Measurements from ENCODE around the gene DDX18. TPM values are rescaled to one million over a fixed set of nuclear protein-coding genes. Genes with fewer than 3 reads are reported as not detected.

The DDX18 gene
- total RNA-seq, 2 experiments from 2014 or later = 159 TPM

GRCh38 chr2:117832905-117833613 lies 18.6 kb downstream of the DDX18 start:
- POLR2A ChIA-PET = no interaction called here
- CTCF ChIA-PET = no interaction called here

GRCh38 chr2:117833911-117834310 lies 19.4 kb downstream of the DDX18 start:
- CTCF ChIA-PET = no interaction called here
- POLR2A ChIA-PET = no interaction called here

- POLR2A ChIA-PET = no interaction called here
- CTCF ChIA-PET = no interaction called here
Measured at GRCh38 chr2:117834992-117835391, 20.5 kb downstream of the DDX18 start.

DNA sequence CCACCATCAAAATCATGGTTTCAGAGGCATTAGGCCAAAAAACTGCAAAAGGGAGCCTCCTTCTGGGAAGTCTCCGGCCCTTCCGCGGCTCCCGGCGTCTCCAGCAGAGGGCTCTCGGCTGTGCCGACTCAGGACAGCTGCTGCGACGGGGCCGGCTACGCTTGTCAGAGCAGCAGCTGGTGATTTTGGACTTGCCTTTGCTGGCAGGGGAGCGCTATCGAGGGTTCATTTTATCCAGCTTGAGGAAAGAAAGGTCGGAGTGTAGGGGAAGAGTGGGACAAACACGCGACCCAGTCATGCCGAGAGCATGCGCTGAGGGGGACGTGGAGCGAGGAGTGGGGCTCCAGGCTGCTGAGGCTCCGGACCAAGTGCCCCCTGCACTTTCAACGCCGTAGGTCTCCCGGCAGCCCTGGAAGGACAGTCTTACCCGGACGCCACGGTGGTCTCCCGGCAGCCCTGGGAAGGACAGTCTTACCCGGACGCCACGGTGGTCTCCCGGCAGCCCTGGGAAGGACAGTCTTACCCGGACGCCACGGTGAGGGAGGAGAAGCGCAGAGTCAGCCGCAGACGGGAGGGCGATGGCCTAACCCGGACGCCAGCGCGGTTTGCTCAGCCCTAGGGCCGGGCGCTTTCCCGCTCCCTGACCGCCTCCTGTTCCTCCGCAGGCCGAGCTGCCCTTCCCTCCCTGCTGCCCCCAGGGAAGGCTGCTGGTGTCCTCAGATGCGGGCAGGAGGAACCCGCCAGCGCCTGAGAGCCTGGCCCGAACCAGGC lies 21.7 kb downstream of the DDX18 start:
- ChIA-PET CTCF (interaction anchor here (0.8 to 0.9 kb wide), 2 partner anchors 17 to 21 kb away, joined by 3 read pairs; partner anchors contain the start of gene DDX18), POLR2A (no interaction called here)

DNA sequence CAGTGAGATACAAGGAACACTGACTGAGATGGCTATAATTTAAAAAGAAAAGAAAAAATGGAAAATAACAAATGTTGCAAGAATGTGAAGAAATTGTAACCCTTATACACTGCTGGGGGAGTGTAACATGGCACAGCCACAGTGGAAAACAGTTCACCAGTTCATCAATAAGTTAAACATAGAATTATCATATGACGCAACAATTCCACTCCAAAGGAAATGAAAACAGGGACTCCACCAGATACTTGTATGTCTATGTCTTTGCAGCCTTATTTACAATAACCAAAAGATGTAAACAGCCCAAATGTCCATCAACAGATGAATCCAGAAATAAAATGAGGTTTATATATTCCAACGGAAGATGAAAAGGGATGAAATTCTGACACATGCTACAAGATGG lies 30.8 kb downstream of the DDX18 start:
- CTCF ChIA-PET = no interaction called here
- POLR2A ChIA-PET = no interaction called here

DNA sequence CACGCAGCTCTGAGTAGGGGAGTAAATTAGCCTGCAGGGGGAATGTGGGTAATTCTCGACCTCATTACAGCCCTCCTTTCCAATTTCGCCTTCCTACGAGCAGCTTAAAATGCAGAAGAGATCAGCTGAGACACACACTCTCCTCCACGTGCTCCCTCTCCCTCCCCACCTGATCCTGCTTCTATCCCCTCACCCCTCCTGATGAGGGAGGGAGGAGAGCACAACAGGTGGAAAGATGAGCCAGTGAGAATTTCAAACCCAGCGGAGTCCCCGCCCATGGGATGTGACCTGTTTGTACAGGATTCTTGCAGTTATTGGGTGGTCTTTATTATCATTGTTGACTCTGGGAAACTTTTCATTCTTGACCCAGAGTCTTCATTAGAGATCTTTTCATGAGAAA lies 35.5 kb downstream of the DDX18 start:
- ChIA-PET POLR2A (no interaction called here), CTCF (no interaction called here)

- POLR2A ChIA-PET = no interaction called here
- CTCF ChIA-PET = no interaction called here
Measured at GRCh38 chr2:117850461-117850860, 36.0 kb downstream of the DDX18 start.

GRCh38 chr2:117851969-117852368 lies 37.5 kb downstream of the DDX18 start:
- POLR2A ChIA-PET = no interaction called here
- CTCF ChIA-PET = no interaction called here

DNA sequence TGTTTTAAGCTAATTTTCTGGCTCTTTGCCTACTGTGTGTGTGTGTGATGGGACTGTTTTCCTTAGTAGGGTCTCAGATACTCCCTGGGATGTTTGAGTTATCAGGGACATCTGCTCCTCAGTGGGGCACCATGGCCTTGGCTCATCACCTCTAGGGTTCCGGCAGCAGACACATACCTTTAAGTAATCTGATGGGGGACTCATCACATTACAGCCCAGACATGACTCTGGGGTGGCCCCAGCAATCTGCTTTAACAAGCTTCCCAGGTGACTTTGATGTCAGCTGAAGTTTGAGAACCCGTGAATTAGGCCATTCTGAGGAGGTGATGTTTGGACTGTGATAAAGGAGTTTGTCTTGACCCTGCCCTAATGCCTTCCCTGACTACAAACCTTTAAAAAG lies 38.8 kb downstream of the DDX18 start:
- CTCF ChIA-PET = interaction anchor here (1.1 kb wide), 1 partner anchor 18 kb away, joined by 3 read pairs; no protein-coding TSS in a partner anchor
- POLR2A ChIA-PET = no interaction called here

DNA sequence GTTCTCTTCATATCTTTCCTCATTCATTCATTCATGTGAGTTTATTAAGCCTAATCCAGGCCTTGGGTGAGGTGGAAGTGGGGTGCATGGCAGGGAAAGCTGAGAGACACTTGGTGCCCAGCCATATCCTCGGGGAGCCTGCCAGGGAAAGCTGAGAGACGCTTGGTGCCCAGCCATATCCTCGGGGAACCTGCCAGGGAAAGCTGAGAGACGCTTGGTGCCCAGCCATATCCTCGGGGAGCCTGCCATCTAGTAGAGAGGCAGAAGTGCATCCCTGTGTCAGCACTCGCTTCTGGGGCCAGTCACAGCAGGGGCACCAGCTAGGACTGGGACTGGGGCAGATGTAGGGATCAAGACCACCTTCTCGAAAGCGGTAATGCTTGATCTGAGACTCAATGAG lies 39.4 kb downstream of the DDX18 start:
- ChIA-PET POLR2A (no interaction called here), CTCF (no interaction called here)

- ChIA-PET POLR2A (no interaction called here), CTCF (no interaction called here)
Measured at GRCh38 chr2:117854610-117855009, 40.1 kb downstream of the DDX18 start.

- CTCF ChIA-PET = no interaction called here
Measured at GRCh38 chr2:117855886-117856285, 41.4 kb downstream of the DDX18 start.

GRCh38 chr2:117856415-117857210 lies 42.1 kb downstream of the DDX18 start:
- POLR2A ChIA-PET = no interaction called here
- CTCF ChIA-PET = no interaction called here

More at GRCh38 chr2:117855886-117856285, 41.4 kb downstream of the DDX18 start:
- POLR2A ChIA-PET = no interaction called here

DNA sequence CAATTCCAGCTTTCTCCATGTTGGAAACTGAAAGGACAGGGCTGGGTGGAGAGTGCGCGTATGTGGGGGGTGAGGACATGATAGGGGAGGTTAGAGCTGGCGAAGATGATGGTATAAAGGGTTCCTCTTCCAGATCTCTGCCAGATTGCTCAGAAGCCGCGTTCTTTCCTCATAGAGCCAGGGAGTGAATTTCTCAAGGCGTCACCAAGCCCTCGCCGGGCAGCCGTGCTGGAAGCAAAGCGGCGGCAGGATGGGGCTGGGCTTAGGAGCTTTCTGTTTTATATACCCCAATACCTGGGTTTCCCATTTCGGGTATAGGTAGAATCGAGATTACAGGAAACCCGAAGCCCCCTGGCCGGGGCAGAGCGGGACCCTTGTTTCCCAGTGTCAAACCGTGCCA lies 43.8 kb downstream of the DDX18 start:
- CTCF ChIA-PET = no interaction called here
- POLR2A ChIA-PET = no interaction called here

- CTCF ChIA-PET = no interaction called here
- POLR2A ChIA-PET = no interaction called here
Measured at GRCh38 chr2:117858892-117859531, 44.5 kb downstream of the DDX18 start.

DNA sequence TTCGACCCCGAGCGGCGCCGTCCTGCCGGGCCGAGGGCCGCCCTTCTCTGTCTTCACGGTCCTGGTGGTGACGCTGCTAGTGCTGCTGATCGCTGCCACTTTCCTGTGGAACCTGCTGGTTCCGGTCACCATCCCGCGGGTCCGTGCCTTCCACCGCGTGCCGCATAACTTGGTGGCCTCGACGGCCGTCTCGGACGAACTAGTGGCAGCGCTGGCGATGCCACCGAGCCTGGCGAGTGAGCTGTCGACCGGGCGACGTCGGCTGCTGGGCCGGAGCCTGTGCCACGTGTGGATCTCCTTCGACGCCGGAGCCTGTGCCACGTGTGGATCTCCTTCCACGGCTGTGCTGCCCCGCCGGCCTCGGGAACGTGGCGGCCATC lies 45.0 kb downstream of the DDX18 start:
- ChIA-PET POLR2A (no interaction called here), CTCF (no interaction called here)

- ChIA-PET POLR2A (no interaction called here), CTCF (no interaction called here)
Measured at GRCh38 chr2:117859924-117860647, 45.6 kb downstream of the DDX18 start.

DNA sequence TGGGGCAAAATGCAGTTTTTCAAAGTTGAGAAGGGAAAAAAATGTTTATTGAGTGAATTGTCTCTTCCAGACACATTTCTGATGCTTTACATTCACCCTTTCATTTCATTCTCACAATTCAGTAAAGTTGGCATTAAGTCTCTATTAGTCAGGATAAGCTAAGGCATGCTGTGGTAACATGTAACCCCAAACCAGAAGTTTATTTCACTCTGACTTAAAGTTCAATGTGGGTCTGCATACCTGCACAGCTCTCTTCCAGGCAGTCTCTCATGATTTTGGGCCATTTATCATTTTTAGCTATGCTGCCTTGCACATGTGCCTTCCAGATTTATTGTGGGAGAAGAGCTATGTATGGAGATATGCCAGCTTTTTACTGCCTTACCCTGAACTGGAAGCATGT lies 48.0 kb downstream of the DDX18 start:
- ChIA-PET CTCF (no interaction called here), POLR2A (no interaction called here)

DNA sequence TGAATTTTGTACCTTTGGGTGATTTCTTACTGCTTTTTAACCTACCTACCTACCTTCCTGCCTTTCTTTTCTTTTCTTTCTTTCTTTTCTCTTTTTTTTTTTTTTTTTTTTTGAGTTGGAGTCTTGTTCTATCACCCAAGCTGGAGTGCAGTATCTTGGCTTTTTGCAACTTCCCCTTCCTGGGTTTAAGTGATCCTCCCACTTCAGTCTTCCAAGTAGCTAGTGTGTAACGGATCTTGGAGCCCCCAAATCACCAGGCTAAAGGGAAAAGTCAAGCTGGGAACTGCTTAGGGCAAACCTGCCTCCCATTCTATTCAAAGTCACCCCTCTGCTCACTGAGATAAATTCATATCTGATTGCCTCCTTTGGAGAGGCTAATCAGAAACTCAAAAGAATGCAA lies 61.3 kb downstream of the DDX18 start:
- POLR2A ChIA-PET = no interaction called here
- CTCF ChIA-PET = no interaction called here

DNA sequence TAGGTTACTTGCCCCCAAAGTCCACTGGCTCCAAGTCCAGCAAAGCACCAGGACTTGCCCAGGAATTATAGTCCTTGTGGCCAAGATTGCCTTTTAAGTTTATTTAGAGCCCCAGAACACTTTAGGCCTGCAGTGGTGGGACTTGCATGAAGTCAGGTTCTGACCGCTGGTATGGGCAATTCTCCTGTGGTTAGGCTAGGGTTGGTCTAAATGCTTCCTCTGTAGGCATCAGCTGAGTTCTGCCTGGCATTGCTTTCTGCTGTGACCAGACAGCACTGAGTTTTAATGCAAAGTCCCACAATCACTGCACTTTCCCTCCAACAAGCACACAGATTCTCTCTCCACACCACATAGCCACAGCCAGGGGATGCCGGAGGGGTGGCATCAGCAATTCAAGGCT lies 64.5 kb downstream of the DDX18 start:
- CTCF ChIA-PET = no interaction called here
- POLR2A ChIA-PET = no interaction called here
